ENCODE results near the gene TAS1R1. TPM values are rescaled to one million over a fixed set of nuclear protein-coding genes. Genes with fewer than 3 reads are reported as not detected.

TAS1R1 gene
- total and polyA plus RNA-seq, 2 experiments from 2014 or later: 0.19 TPM; not detected in 1

GRCh38 chr1:6511056-6511455 is 44.1 kb upstream of the TAS1R1 start (continued):
- TF ChIP-seq ZNF462 (CRISPR knock-in tag; IDR thresholded peaks at IDR 0.05) (no peak), JUNB (IDR thresholded peaks at IDR 0.05; ENCODE audit: unreplicated experiment) (no peak), NANOG (IDR thresholded peaks at IDR 0.05; ENCODE audit: borderline replicate concordance) (no peak), CTCF (conservative IDR thresholded peaks at IDR 0.05; ENCODE audit: low read depth in 2 of 2) (no peak), EZH2 (IDR thresholded peaks at IDR 0.05; ENCODE audit: low read depth, unreplicated experiment) (no peak), ETS1 (IDR thresholded peaks at IDR 0.05) (no peak)
